Measurements from ENCODE around the gene NXPH4.

DNA sequence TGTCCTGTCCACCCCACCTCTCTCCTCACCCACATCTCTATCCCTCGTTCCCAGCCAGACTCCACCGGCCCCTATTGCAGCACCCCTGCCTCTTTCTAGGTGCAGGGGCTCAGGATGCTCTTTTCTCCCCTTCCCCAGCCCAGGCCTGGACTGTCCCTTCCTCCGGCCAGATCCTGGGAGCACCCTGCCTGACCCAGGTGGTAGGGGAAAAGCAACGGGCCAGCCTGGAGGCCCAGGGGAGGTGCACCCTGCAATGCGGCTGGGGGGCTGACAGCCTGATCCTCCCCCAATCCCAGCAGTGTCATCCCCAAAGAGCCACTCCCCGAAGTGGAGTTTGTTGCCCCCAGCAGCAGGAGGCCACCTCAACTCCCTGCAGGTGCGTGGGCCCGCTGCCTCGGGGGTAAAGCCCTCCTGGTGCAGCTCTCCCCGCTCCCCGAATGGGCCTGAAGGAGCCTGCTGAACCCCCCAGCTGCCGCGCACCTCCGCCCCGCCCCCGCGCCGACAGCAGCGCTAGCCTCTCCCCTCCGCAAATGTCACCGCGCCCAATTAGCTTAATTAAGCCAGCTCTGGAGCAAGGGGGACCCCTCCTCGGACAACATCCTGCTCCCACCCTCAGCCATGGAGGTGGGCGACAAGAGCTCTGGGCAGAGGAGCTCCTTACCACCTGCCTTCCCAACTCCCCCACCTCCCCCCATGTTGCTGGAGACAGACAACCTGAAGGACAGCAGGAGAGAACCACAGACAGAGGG, 4.7 kb downstream of the NXPH4 start:
- TF ChIP-seq, protein P1, sequence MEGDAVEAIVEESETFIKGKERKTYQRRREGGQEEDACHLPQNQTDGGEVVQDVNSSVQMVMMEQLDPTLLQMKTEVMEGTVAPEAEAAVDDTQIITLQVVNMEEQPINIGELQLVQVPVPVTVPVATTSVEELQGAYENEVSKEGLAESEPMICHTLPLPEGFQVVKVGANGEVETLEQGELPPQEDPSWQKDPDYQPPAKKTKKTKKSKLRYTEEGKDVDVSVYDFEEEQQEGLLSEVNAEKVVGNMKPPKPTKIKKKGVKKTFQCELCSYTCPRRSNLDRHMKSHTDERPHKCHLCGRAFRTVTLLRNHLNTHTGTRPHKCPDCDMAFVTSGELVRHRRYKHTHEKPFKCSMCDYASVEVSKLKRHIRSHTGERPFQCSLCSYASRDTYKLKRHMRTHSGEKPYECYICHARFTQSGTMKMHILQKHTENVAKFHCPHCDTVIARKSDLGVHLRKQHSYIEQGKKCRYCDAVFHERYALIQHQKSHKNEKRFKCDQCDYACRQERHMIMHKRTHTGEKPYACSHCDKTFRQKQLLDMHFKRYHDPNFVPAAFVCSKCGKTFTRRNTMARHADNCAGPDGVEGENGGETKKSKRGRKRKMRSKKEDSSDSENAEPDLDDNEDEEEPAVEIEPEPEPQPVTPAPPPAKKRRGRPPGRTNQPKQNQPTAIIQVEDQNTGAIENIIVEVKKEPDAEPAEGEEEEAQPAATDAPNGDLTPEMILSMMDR (IDR thresholded peaks at IDR 0.05), result no peak
- TF ChIP-seq EZH2phosphoT487 (IDR thresholded peaks at IDR 0.05) (peak; percentile 26), EZH2 (IDR thresholded peaks at IDR 0.05) (peak; percentile 52)

Measured in neural progenitor cell (in vitro differentiated cells).